PC-9 (cell line): ENCODE measurements around the gene SEZ6L.

Experiments
- EZH2 ChIP-seq: fragments of 200-600 bp; sonication (generic); IDR thresholded peaks from 2 replicates; pipeline ENCODE4 v1.8.0; 2017; ENCODE audit warnings: antibody characterized with exemption, low read depth
- TF ChIP-seq, protein P1 (sequence below): fragments of 200-600 bp; sonication (generic); conservative IDR thresholded peaks from 2 replicates; pipeline ENCODE4 v1.6.1; 2017; ENCODE audit warnings: mixed run types, antibody characterized with exemption, mild to moderate bottlenecking, moderate library complexity

DNA sequence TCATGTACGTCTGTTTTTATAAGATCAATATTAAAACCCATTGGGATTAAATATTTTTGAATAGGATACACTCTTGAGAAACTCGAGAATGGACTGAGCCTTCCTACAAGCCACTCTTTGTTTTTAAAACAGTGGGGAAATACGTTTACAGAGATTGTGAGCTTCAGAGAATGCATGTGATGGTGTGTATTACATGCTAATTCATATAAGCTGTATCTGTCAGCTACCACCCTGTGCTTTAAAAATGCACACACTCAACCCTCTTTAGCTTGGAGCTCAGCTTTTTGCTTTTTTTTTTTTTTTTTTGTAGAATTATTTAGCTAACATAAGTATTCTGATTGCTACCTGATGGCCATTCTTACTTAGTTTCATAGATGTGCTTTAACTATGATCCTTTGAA is 213.5 kb downstream of the SEZ6L start:
- TF ChIP-seq, protein P1, sequence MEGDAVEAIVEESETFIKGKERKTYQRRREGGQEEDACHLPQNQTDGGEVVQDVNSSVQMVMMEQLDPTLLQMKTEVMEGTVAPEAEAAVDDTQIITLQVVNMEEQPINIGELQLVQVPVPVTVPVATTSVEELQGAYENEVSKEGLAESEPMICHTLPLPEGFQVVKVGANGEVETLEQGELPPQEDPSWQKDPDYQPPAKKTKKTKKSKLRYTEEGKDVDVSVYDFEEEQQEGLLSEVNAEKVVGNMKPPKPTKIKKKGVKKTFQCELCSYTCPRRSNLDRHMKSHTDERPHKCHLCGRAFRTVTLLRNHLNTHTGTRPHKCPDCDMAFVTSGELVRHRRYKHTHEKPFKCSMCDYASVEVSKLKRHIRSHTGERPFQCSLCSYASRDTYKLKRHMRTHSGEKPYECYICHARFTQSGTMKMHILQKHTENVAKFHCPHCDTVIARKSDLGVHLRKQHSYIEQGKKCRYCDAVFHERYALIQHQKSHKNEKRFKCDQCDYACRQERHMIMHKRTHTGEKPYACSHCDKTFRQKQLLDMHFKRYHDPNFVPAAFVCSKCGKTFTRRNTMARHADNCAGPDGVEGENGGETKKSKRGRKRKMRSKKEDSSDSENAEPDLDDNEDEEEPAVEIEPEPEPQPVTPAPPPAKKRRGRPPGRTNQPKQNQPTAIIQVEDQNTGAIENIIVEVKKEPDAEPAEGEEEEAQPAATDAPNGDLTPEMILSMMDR = no peak
- no peak for TF ChIP-seq EZH2
